ENCODE data around the gene SEMA3B. TPM values are rescaled to one million over a fixed set of nuclear protein-coding genes. Genes with fewer than 3 reads are reported as not detected.

SEMA3B gene
- total and polyA plus RNA-seq, 8 donors, result 27.5 to 223 (median 43.4) TPM

DNA sequence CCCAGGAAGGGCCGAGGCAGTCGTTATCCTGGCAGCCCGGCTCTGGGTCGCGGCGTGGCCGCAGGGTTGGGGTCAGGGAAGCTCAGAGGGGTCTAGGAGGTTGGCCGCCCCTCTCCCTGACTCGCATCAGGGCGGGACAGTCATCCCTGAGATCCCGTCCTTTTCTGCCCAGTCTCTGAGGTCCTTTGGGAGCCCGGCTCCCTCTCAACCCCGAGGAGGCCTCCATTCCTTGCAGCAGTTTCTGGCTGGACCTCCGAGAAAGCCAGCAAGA is 53.1 kb downstream of the SEMA3B start:
- peak overlapping the region; percentile 88 to 98 (median 96) for H3K27ac ChIP-seq
- TF ChIP-seq CTCF (IDR thresholded peaks at IDR 0.05), result no peak
- peaks cover 9 to 25% (median 22%) of the 10 kb centered on the region in 3 donors for H3K4me1 ChIP-seq

GRCh38 chr3:50322386-50323091 is 53.6 kb downstream of the SEMA3B start, which contains the start of gene HYAL2:
TSS of gene HYAL2 (minus strand) at chr3:50322745. CDS start at chr3:50320489, 2,256 bp downstream.
- peaks cover 0 to 8% (median 0%) of the 10 kb centered on the region in 3 donors for H3K36me3 ChIP-seq
- ATAC-seq (no peak), FAIRE-seq (no peak), DNase-seq (peak in 4 of 6 donors; percentile 50 to 79 (median 60))
- peak within 1 kb of the TSS; percentile 51 to 94 (median 81) for H3K4me3 ChIP-seq
- H3K4me1 ChIP-seq, result peaks cover 13 to 29% (median 22%) of the 10 kb centered on the region in 3 donors
- WGBS, 2 donors, result 31 to 37% methylated on average over 28 to 31 of the region's 31 CpGs
- TF ChIP-seq CTCF (IDR thresholded peaks at IDR 0.05), result no peak
- intact Hi-C loops (cut with DNase I), result loop anchor here in 1 of 3 donors (10.0 kb wide), 1 partner anchor 68 kb away; no protein-coding TSS in a partner anchor
- H3K27me3 ChIP-seq, result no peaks in the 10 kb centered on the region
- H3K9me3 ChIP-seq, result no peaks in the 10 kb centered on the region
- peak within 1 kb of the TSS; percentile 88 to 98 (median 96) for H3K27ac ChIP-seq

More for the DNA sequence above, 53.1 kb downstream of the SEMA3B start:
- FAIRE-seq (no peak), DNase-seq (no peak), ATAC-seq (no peak)
- intact Hi-C loops (cut with DNase I), result loop anchor here in 1 of 3 donors (10.0 kb wide), 1 partner anchor 67 kb away; no protein-coding TSS in a partner anchor
- H3K4me3 ChIP-seq, result peak overlapping the region in 3 of 4 donors; percentile 4 to 94 (median 83)
- H3K36me3 ChIP-seq, result peaks cover 0 to 8% (median 0%) of the 10 kb centered on the region in 3 donors
- no peaks in the 10 kb centered on the region for H3K9me3 ChIP-seq
- WGBS, 2 donors, result 33 to 40% methylated on average over 14 of the region's 14 CpGs
- no peaks in the 10 kb centered on the region for H3K27me3 ChIP-seq

DNA sequence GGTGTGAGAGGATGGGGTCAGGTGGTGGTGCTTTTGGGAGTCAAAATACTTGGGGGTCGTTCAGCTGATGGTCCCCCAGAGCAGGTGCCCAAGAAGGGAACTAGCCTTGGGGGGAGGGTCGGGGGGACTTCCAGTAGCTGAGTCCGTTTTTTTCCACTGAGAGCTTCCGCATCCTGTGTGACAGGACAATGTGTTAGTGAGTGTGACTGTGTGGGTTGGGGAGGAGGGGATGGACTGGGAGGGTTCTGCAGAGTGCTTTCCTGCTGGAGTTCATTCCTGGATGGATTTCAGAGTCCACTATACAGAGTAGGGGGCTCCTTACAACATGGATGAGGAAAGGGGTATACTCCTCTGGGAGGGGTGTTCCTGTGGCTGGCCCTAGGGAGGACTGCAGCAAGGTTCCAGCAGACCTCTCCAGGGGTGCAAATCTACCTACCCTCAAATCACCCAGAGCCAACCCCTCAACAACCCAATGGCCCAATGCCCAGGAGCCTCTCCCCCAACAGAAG is 54.2 kb downstream of the SEMA3B start:
- 43 to 46% methylated on average over 4 of the region's 4 CpGs for WGBS, 2 donors
- TF ChIP-seq CTCF (IDR thresholded peaks at IDR 0.05), result no peak
- FAIRE-seq (no peak), DNase-seq (peak in 1 of 6 donors; percentile 25), ATAC-seq (no peak)
- Histone ChIP-seq H3K27me3 (no peaks in the 10 kb centered on the region), H3K9me3 (no peaks in the 10 kb centered on the region), H3K36me3 (peaks cover 0 to 8% (median 0%) of the 10 kb centered on the region in 3 donors), H3K27ac (peak overlapping the region in 3 of 4 donors; percentile 88 to 96 (median 95)), H3K4me3 (no peak overlapping the region), H3K4me1 (peaks cover 13 to 29% (median 22%) of the 10 kb centered on the region in 3 donors)
- intact Hi-C loops (cut with DNase I), result loop anchor here in 1 of 3 donors (10.0 kb wide), 1 partner anchor 68 kb away; no protein-coding TSS in a partner anchor

DNA sequence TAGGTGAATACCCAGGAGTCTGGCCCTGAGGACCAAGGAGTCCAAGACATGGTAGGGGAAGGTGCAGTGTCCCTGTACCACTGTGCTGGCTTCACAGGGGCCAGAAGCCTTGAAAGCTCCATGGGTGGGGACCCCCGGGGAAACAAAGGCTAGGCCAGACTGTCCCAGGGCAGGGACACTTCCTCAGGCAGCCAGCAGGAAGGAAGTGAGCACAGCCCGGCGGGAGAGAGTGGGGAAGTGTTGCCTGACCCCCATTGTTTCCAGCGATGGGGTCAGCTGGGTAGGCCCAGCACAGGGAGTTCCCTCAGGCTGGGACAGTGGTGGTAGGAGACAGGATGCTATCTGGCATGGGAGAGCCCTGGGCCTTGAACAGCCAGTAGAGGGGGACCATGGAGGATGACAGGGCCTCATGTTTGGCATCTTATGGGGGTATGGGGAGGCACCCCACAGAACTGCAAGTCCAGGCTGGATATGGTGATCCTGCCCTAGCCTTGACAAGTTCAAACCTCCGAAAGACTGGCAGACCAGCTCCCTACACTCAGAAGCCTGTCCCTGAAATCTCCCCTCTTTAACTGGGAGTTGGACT is 54.8 kb downstream of the SEMA3B start:
- Histone ChIP-seq H3K27me3 (no peaks in the 10 kb centered on the region), H3K27ac (peak overlapping the region in 3 of 4 donors; percentile 14 to 31 (median 30)), H3K4me1 (peaks cover 13 to 31% (median 25%) of the 10 kb centered on the region in 3 donors), H3K4me3 (no peak overlapping the region), H3K36me3 (peaks cover 0 to 8% (median 0%) of the 10 kb centered on the region in 3 donors), H3K9me3 (no peaks in the 10 kb centered on the region)
- intact Hi-C loops (cut with DNase I), result loop anchor here in 1 of 3 donors (10.0 kb wide), 1 partner anchor 69 kb away; no protein-coding TSS in a partner anchor
- peak in 2 of 6 donors; percentile 26 to 55 for DNase-seq
- ATAC-seq, result no peak
- TF ChIP-seq CTCF (IDR thresholded peaks at IDR 0.05), result no peak
- FAIRE-seq, result no peak
- WGBS, 2 donors, result 66 to 85% methylated on average over 5 of the region's 5 CpGs

Data from pancreas (tissue), 10 donors.